Spleen (tissue), 11 donors: ENCODE measurements around the gene DUSP23. TPM values are rescaled to one million over a fixed set of nuclear protein-coding genes. Genes with fewer than 3 reads are reported as not detected.

Experiments used
- DNase-seq: peaks from one replicate; pipeline ENCODE4 v3.0.0-alpha.2; 2020
- H3K27ac ChIP-seq, 8 donors: fragments of 200-600 bp; sonication (generic) in 7 of 8; 1 replicate in 4 of 8; 2 replicates in 4 of 8; pipeline versions ENCODE4 v1.5.0 to v1.8.0; 2016 to 2021; ENCODE audit warnings: inconsistent platforms in 4 of 8, mild to moderate bottlenecking in 4 of 8, moderate library complexity in 1 of 8
- H3K27me3 ChIP-seq, 7 donors: fragments of 200-600 bp; sonication (generic) in 6 of 7; replicated peaks in 1 of 7; 1 replicate in 4 of 7; 2 replicates in 3 of 7; pipeline versions ENCODE4 v1.5.0 to v1.8.0; 2016 to 2021; ENCODE audit warnings: inconsistent platforms in 3 of 7, mild to moderate bottlenecking in 1 of 7
- H3K36me3 ChIP-seq, 6 donors: fragments of 200-600 bp; sonication (generic) in 5 of 6; 1 replicate in 4 of 6; 2 replicates in 2 of 6; pipeline versions ENCODE4 v1.5.0 to v1.8.0; 2016 to 2021; ENCODE audit warnings: inconsistent platforms in 2 of 6
- H3K4me1 ChIP-seq, 6 donors: fragments of 200-600 bp; sonication (generic) in 5 of 6; 1 replicate in 3 of 6; 2 replicates in 3 of 6; pipeline versions ENCODE4 v1.5.0 to v1.8.0; 2016 to 2021; ENCODE audit warnings: inconsistent platforms in 3 of 6
- H3K4me3 ChIP-seq, 8 donors: fragments of 200-600 bp; sonication (generic) in 7 of 8; 1 replicate in 4 of 8; 2 replicates in 4 of 8; pipeline versions ENCODE4 v1.5.0 to v1.8.0; 2016 to 2021; ENCODE audit warnings: inconsistent platforms in 4 of 8, mild to moderate bottlenecking in 4 of 8, moderate library complexity in 2 of 8
- H3K9me3 ChIP-seq, 8 donors: fragments of 200-600 bp; sonication (generic) in 7 of 8; 1 replicate in 4 of 8; 2 replicates in 4 of 8; pipeline versions ENCODE4 v1.5.0 to v1.8.0; 2016 to 2021; ENCODE audit warnings: inconsistent platforms in 4 of 8
- POLR2A ChIP-seq, 3 donors: fragments of 450-650 bp; IDR thresholded peaks; one replicate each; pipeline ENCODE4 v1.5.1; 2017; ENCODE audit warnings: antibody characterized with exemption in 3 of 3, mild to moderate bottlenecking in 1 of 3
- POLR2AphosphoS5 ChIP-seq, 3 donors: sonication (generic); formaldehyde crosslinking; IDR thresholded peaks; one replicate each; pipeline ENCODE4 v1.5.1; 2017; ENCODE audit warnings: antibody characterized with exemption in 3 of 3
- WGBS, 5 donors: extraction: QIAGEN DNeasy Blood & Tissue Kit in 3 of 5; methylation state at CpG; one replicate each; pipeline versions ENCODE4 v1.1.5 to v1.1.7; 2013 to 2018; 5-methylcytosine and 5-hydroxymethylcytosine counted together
- intact Hi-C: fragments of 100-400 bp; cut with DNase I; formaldehyde crosslinking; loops from one replicate; pipeline ENCODE4 v1.15.0; 2023; ENCODE audit warnings: low total_unique reads
- polyA plus RNA-seq, 3 donors: library from polyadenylated mRNA; stranded (reverse); fragments of 200-250 nt; gene quantifications; one replicate each; pipeline ENCODE4 v1.2.1, GENCODE V29; 2013
- total RNA-seq, 7 donors: library from RNA; depleted of rRNA in 3 of 7; stranded (reverse); fragments of >200 nt in 3 of 7; fragmentation: NEBNext Ultra II Directional in 4 of 7; extraction: Animal tissue kit (Norgen Biotek cat#: 25700) in 4 of 7; gene quantifications; one replicate each; pipeline versions ENCODE4 v1.1.0 to v1.2.1, GENCODE V29; 2016 to 2021
- TF ChIP-seq, protein P1 (sequence below), 11 experiments: fragments of 200-600 bp in 7 of 11; fragments of 450-650 bp in 4 of 11; sonication (generic) in 4 of 11; IDR thresholded peaks in 8 of 11; conservative IDR thresholded peaks in 3 of 11; 1 replicate in 7 of 11; 2 replicates in 4 of 11; pipeline versions ENCODE4 v1.4.0 to v1.8.0; 2016 to 2021; ENCODE audit warnings: antibody characterized with exemption in 11 of 11, inconsistent platforms in 4 of 11, mild to moderate bottlenecking in 1 of 11
- donor health status: healthy with polysubstance abuse.
- donor health status: DM: no; HTN: no; CAD: no; lungs with moderate emphysema.
- donor health status: DM: no; HTN: no; CAD: no.
- donor health status: Bipolar disorder and iron deficiency.
- donor health status: healthy.
- donor health status: DM: no; HTN: no; CAD: no.
- donor health status: DM: yes; HTN: yes; CAD: no.

DUSP23 gene
- total and polyA plus RNA-seq, 10 donors, result 23.1 to 76.3 (median 51.7) TPM

DNA sequence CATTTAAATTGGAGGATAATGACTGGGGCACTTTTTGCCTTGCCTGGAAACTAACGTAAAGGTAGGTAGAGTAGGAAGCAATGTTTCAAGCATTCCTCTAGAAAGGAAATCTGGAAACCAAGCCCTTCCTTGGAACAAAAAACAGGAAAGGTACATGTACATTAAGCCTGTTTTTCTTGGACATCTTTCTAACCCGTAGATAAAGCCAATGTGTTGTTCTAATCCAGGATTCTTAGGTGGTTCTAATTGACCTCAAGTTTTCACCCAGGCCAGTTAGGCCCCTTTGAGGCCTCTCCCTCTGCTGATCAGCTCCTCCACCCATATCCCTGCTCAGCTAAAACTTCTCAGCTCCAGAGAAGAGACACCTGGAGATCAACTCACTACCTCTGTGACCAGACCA, 6.3 kb upstream of the DUSP23 start:
- intact Hi-C loops, result no loop called here
- WGBS, 5 donors, result 63 to 82% (median 74%) methylated on average over 2 of the region's 2 CpGs
- no peaks in the 10 kb centered on the region for H3K9me3 ChIP-seq
- H3K36me3 ChIP-seq, result no peaks in the 10 kb centered on the region
- H3K4me3 ChIP-seq, result no peak overlapping the region
- H3K4me1 ChIP-seq, result peaks cover 0 to 7% (median 2%) of the 10 kb centered on the region in 6 donors
- H3K27ac ChIP-seq, result no peak overlapping the region
- TF ChIP-seq, protein P1, sequence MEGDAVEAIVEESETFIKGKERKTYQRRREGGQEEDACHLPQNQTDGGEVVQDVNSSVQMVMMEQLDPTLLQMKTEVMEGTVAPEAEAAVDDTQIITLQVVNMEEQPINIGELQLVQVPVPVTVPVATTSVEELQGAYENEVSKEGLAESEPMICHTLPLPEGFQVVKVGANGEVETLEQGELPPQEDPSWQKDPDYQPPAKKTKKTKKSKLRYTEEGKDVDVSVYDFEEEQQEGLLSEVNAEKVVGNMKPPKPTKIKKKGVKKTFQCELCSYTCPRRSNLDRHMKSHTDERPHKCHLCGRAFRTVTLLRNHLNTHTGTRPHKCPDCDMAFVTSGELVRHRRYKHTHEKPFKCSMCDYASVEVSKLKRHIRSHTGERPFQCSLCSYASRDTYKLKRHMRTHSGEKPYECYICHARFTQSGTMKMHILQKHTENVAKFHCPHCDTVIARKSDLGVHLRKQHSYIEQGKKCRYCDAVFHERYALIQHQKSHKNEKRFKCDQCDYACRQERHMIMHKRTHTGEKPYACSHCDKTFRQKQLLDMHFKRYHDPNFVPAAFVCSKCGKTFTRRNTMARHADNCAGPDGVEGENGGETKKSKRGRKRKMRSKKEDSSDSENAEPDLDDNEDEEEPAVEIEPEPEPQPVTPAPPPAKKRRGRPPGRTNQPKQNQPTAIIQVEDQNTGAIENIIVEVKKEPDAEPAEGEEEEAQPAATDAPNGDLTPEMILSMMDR (IDR thresholded peaks at IDR 0.05 in 8 of 11, conservative IDR thresholded peaks at IDR 0.05 in 3 of 11), result no peak
- no peak for TF ChIP-seq POLR2AphosphoS5 (IDR thresholded peaks at IDR 0.05)
- no peak for TF ChIP-seq POLR2A (IDR thresholded peaks at IDR 0.05)
- H3K27me3 ChIP-seq, result peaks cover 0 to 10% (median 0%) of the 10 kb centered on the region in 7 donors
- DNase-seq, result no peak

DNA sequence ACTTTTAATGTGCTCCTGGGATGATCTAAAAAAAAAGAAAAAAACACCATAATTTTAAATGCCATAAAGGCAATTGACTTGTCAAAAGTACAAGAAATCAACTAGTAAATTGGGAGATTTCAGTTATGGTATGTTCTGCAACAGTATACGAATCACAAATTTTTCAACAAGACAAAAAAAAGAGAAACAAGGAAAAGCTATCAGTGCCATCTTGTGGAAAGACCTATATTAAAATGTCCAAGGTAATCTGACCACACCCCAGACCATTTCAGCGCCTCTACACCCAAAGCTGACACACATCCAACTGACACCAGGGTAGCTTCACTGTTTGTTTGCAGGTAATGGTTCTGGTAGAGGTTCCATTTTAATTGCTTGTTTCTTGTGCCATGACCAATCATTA, 5.0 kb upstream of the DUSP23 start:
- Histone ChIP-seq H3K9me3 (no peaks in the 10 kb centered on the region), H3K36me3 (no peaks in the 10 kb centered on the region), H3K27me3 (peaks cover 0 to 10% (median 0%) of the 10 kb centered on the region in 7 donors), H3K4me1 (peaks cover 6 to 17% (median 12%) of the 10 kb centered on the region in 6 donors), H3K27ac (no peak overlapping the region), H3K4me3 (no peak overlapping the region)
- 67 to 89% (median 73%) methylated on average over 2 of the region's 2 CpGs for WGBS, 5 donors
- intact Hi-C loops, result no loop called here
- DNase-seq, result no peak
- TF ChIP-seq, protein P1 (IDR thresholded peaks at IDR 0.05 in 8 of 11, conservative IDR thresholded peaks at IDR 0.05 in 3 of 11), result no peak
- no peak for TF ChIP-seq POLR2AphosphoS5 (IDR thresholded peaks at IDR 0.05)
- no peak for TF ChIP-seq POLR2A (IDR thresholded peaks at IDR 0.05)

DNA sequence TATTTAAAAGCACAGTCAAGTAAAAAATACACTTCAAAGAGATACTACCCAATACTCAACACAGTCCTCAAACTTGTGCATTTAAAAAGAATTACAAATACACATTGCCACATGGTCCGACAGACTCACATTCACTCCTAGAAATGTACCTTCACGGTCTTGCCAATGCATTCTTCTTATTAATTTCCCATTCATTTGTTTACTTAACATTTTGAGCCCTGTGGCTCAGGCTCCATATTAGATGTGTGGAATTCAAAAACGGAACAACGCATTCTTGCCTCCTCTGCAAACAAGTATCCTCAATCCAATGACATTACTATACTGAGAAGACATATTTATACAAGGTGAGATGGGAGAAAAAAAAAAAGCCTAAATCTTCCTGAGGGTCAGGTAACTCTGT, 2.5 kb upstream of the DUSP23 start:
- TF ChIP-seq POLR2AphosphoS5 (IDR thresholded peaks at IDR 0.05), result no peak
- no peak for TF ChIP-seq POLR2A (IDR thresholded peaks at IDR 0.05)
- TF ChIP-seq, protein P1 (IDR thresholded peaks at IDR 0.05 in 8 of 11, conservative IDR thresholded peaks at IDR 0.05 in 3 of 11), result no peak
- WGBS, 5 donors, result 88 to 97% (median 94%) methylated on average over 4 of the region's 4 CpGs
- Histone ChIP-seq H3K4me1 (peaks cover 12 to 30% (median 21%) of the 10 kb centered on the region in 6 donors), H3K4me3 (no peak overlapping the region), H3K27me3 (no peaks in the 10 kb centered on the region), H3K36me3 (peaks cover 0 to 8% (median 0%) of the 10 kb centered on the region in 6 donors), H3K9me3 (no peaks in the 10 kb centered on the region), H3K27ac (no peak overlapping the region)
- intact Hi-C loops, result no loop called here
- DNase-seq, result no peak

DNA sequence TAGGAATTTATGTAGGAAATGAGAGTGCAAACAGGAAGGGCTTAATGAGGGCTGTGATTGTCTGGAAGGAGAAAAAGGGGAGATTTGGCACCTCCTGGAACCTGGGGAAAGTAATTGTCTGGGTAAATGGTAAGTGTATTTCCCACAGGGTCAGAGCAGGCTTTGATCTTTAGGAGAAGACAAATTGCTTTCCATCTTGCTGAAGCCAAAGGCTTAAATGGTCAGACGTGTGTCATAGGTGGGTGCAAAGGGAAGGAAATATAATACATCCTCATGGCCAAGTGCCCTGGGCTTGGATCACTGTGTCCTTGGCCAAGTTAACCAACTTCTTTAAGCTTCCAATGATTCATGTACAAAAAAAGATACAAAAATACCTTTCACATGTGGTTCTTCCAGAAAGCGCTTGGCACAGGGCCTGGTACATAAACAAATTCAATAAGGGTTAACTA, 1.3 kb upstream of the DUSP23 start:
- Histone ChIP-seq H3K27ac (peak overlapping the region in 1 of 8 donors; percentile 30), H3K27me3 (no peaks in the 10 kb centered on the region), H3K36me3 (peaks cover 0 to 8% (median 0%) of the 10 kb centered on the region in 6 donors), H3K4me3 (no peak overlapping the region), H3K4me1 (peaks cover 12 to 30% (median 21%) of the 10 kb centered on the region in 6 donors), H3K9me3 (no peaks in the 10 kb centered on the region)
- WGBS, 5 donors, result 72 to 79% (median 76%) methylated on average over 2 of the region's 2 CpGs
- intact Hi-C loops, result no loop called here
- no peak for DNase-seq
- TF ChIP-seq POLR2AphosphoS5 (IDR thresholded peaks at IDR 0.05) (no peak), POLR2A (IDR thresholded peaks at IDR 0.05) (no peak)
- TF ChIP-seq, protein P1 (IDR thresholded peaks at IDR 0.05 in 8 of 11, conservative IDR thresholded peaks at IDR 0.05 in 3 of 11), result no peak
